Upper lobe of right lung (tissue), 1 donor: Measurements from ENCODE around the gene ATP5MC2. TPM values are rescaled to one million over a fixed set of nuclear protein-coding genes. Genes with fewer than 3 reads are reported as not detected.
"Not testable (repeated sequence)": the region's sequence is repeated elsewhere in the genome, so short reads cannot be mapped to it uniquely, and the experiment has no call there.

Experiments used
- ATAC-seq: fragments of 200-7000 bp; cut with Tn5 transposase; one replicate; pipeline ENCODE4 v1.9.1; 2020; ENCODE audit warnings: mild to moderate bottlenecking, moderate library complexity
- DNase-seq: peaks from one replicate; pipeline ENCODE4 v3.0.0-alpha.2; 2020
- H3K27ac ChIP-seq: fragments of 200-600 bp; one replicate; pipeline ENCODE4 v1.8.0; 2022
- H3K27me3 ChIP-seq: fragments of 200-600 bp; one replicate; pipeline ENCODE4 v1.8.0; 2022; ENCODE audit warnings: mild to moderate bottlenecking
- H3K36me3 ChIP-seq: fragments of 200-600 bp; one replicate; pipeline ENCODE4 v1.8.0; 2022
- H3K4me1 ChIP-seq: fragments of 200-600 bp; one replicate; pipeline ENCODE4 v1.8.0; 2022
- H3K4me3 ChIP-seq: fragments of 200-600 bp; one replicate; pipeline ENCODE4 v1.8.0; 2022; ENCODE audit warnings: mild to moderate bottlenecking
- H3K9me3 ChIP-seq: fragments of 200-600 bp; one replicate; pipeline ENCODE4 v1.8.0; 2022
- intact Hi-C: fragments of 100-400 bp; cut with DNase I; formaldehyde crosslinking; loops from one replicate; pipeline ENCODE4 v1.11.0; 2022
- total RNA-seq: library from RNA; stranded (reverse); fragmentation: NEBNext Ultra II Directional; extraction: Animal tissue kit (Norgen Biotek cat#: 25700); gene quantifications from one replicate; pipeline ENCODE4 v1.2.1, GENCODE V29; 2021
- TF ChIP-seq, protein P1 (sequence below): fragments of 200-600 bp; IDR thresholded peaks from one replicate; pipeline ENCODE4 v1.8.0; 2022; ENCODE audit warnings: antibody characterized with exemption
- donor health status: DM: no; HTN: yes; CAD: no; lungs with severe emphysema.

Gene ATP5MC2
- total RNA-seq, 1 donor from 2014 or later: 236 TPM

- no peak overlapping the region for H3K27ac ChIP-seq
- H3K27me3 ChIP-seq: no peaks in the 10 kb centered on the region
- DNase-seq (no peak), ATAC-seq (no peak)
- no peak overlapping the region for H3K4me3 ChIP-seq
- no peaks in the 10 kb centered on the region for H3K36me3 ChIP-seq
- H3K4me1 ChIP-seq: no peaks in the 10 kb centered on the region
- intact Hi-C loops: no loop called here
- TF ChIP-seq, protein P1, sequence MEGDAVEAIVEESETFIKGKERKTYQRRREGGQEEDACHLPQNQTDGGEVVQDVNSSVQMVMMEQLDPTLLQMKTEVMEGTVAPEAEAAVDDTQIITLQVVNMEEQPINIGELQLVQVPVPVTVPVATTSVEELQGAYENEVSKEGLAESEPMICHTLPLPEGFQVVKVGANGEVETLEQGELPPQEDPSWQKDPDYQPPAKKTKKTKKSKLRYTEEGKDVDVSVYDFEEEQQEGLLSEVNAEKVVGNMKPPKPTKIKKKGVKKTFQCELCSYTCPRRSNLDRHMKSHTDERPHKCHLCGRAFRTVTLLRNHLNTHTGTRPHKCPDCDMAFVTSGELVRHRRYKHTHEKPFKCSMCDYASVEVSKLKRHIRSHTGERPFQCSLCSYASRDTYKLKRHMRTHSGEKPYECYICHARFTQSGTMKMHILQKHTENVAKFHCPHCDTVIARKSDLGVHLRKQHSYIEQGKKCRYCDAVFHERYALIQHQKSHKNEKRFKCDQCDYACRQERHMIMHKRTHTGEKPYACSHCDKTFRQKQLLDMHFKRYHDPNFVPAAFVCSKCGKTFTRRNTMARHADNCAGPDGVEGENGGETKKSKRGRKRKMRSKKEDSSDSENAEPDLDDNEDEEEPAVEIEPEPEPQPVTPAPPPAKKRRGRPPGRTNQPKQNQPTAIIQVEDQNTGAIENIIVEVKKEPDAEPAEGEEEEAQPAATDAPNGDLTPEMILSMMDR: no peak
- no peaks in the 10 kb centered on the region for H3K9me3 ChIP-seq
Measured at GRCh38 chr12:53644133-53644532, 31.8 kb downstream of the ATP5MC2 start.

GRCh38 chr12:53643232-53643979 lies 32.5 kb downstream of the ATP5MC2 start:
- DNase-seq (no peak), ATAC-seq (no peak)
- intact Hi-C loops: no loop called here
- H3K9me3 ChIP-seq: no peaks in the 10 kb centered on the region
- H3K27ac ChIP-seq: no peak overlapping the region
- H3K36me3 ChIP-seq: no peaks in the 10 kb centered on the region
- H3K27me3 ChIP-seq: no peaks in the 10 kb centered on the region
- TF ChIP-seq, protein P1: no peak
- H3K4me1 ChIP-seq: no peaks in the 10 kb centered on the region
- H3K4me3 ChIP-seq: no peak overlapping the region

DNA sequence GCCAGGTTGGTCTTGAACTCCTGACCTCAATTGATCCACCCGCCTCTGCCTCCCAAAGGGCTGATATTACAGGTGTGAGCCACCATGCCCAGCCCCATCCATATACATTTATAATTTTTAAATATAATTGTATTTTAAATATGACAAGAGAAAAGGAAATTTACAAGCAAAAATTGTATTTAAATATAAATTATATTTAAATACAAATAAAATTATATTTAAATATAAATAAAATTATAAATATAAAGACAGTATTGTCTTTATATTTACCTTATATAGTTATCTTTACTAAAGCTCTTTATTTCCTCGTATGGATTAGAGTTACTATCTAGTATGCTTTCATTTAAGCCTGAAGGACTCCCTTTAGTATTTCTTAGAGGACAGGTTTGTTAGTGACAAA lies 37.8 kb downstream of the ATP5MC2 start:
- H3K36me3 ChIP-seq: no peaks in the 10 kb centered on the region
- no peak for DNase-seq
- H3K27ac ChIP-seq: no peak overlapping the region
- no peak overlapping the region for H3K4me3 ChIP-seq
- H3K27me3 ChIP-seq: no peaks in the 10 kb centered on the region
- H3K9me3 ChIP-seq: no peaks in the 10 kb centered on the region
- TF ChIP-seq, protein P1: no peak
- no peak for ATAC-seq
- intact Hi-C loops: no loop called here
- no peaks in the 10 kb centered on the region for H3K4me1 ChIP-seq

DNA sequence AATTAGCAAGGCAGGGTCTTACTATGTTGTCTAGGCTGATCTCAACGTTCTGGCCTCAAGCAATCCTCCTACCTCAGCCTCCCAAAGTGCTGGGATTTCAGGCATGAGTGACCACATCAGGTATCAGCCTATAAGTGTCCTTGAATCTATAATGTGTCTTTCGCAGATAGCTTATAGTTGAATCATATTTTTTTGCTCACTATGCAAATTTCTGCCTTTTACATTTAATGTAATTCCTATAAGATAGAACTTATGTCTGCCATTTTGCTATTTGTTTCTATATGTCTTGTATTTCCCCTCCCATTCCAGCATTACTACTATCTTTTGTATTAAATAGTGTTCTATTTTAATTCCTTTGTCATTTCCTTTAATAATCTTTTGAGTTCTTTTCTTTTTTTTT lies 39.2 kb downstream of the ATP5MC2 start:
- Histone ChIP-seq H3K36me3 (no peaks in the 10 kb centered on the region), H3K4me1 (no peaks in the 10 kb centered on the region), H3K27ac (no peak overlapping the region), H3K27me3 (no peaks in the 10 kb centered on the region), H3K9me3 (no peaks in the 10 kb centered on the region), H3K4me3 (no peak overlapping the region)
- intact Hi-C loops: no loop called here
- ATAC-seq (no peak), DNase-seq (no peak)
- TF ChIP-seq, protein P1: no peak

- not testable (repeated sequence) for ATAC-seq, H3K4me3 ChIP-seq
Measured at GRCh38 chr12:53635708-53636107, 40.2 kb downstream of the ATP5MC2 start.

DNA sequence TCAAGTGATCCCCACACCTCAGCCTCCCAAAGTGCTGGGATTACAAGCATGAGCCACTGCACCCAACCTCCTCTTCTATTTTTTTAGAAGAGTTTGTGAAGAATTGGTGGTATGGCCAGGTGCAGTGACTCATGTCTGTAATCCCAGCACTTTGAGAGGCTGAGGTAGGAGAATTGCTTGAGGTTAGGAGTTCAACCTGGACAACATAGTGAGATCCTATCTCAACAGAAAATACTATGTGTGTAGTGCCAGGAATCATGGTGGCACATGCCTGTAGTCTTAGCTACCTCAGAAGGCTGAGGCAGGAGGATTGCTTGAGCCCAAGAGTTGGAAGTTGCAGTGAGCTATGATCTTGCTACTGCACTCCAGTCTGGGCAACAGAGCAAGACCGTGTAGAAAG lies 44.2 kb downstream of the ATP5MC2 start:
- H3K27ac ChIP-seq: no peak overlapping the region
- H3K4me1 ChIP-seq: no peaks in the 10 kb centered on the region

More at GRCh38 chr12:53635708-53636107, 40.2 kb downstream of the ATP5MC2 start:
- H3K27ac ChIP-seq, H3K36me3 ChIP-seq, H3K9me3 ChIP-seq, H3K27me3 ChIP-seq, intact Hi-C loops, H3K4me1 ChIP-seq, DNase-seq: not testable (repeated sequence)

More for the DNA sequence above, 44.2 kb downstream of the ATP5MC2 start:
- DNase-seq (no peak), ATAC-seq (no peak)
- TF ChIP-seq, protein P1: no peak
- Histone ChIP-seq H3K27me3 (no peaks in the 10 kb centered on the region), H3K9me3 (no peaks in the 10 kb centered on the region), H3K4me3 (no peak overlapping the region), H3K36me3 (no peaks in the 10 kb centered on the region)
- intact Hi-C loops: no loop called here
